Right atrium auricular region (tissue), 2 donors: Measurements from ENCODE around the gene CSF1R. TPM values are rescaled to one million over a fixed set of nuclear protein-coding genes. Genes with fewer than 3 reads are reported as not detected.
"Not testable (repeated sequence)": the region's sequence is repeated elsewhere in the genome, so short reads cannot be mapped to it uniquely, and the experiment has no call there.

Experiments used
- DNase-seq: peaks from one replicate; pipeline ENCODE4 v3.0.0-alpha.2; 2019; ENCODE audit warnings: low spot score
- H3K27ac ChIP-seq, 2 donors: fragments of 200-600 bp; sonication (generic); 1 replicate in 1 of 2; 2 replicates in 1 of 2; pipeline ENCODE4 v1.5.1; 2016 to 2019
- H3K27me3 ChIP-seq, 2 donors: fragments of 200-600 bp; sonication (generic); one replicate each; pipeline versions ENCODE4 v1.5.1 to v1.6.0; 2017 to 2019
- H3K36me3 ChIP-seq: fragments of 200-600 bp; sonication (generic); one replicate; pipeline ENCODE4 v1.5.1; 2016
- H3K4me1 ChIP-seq, 2 donors: fragments of 200-600 bp; sonication (generic); one replicate each; pipeline versions ENCODE4 v1.5.1 to v1.6.0; 2017 to 2019
- H3K4me3 ChIP-seq, 2 donors: fragments of 200-600 bp; sonication (generic); 1 replicate in 1 of 2; 2 replicates in 1 of 2; pipeline ENCODE4 v1.5.1; 2017 to 2019; ENCODE audit warnings: mild to moderate bottlenecking in 1 of 2, moderate library complexity in 1 of 2
- H3K9me3 ChIP-seq, 2 donors: fragments of 200-600 bp; sonication (generic); one replicate each; pipeline ENCODE4 v1.5.1; 2019
- CTCF ChIP-seq, 2 donors: fragments of 200-600 bp; sonication (generic); IDR thresholded peaks; one replicate each; pipeline ENCODE4 v1.5.1; 2019; ENCODE audit warnings: antibody characterized with exemption in 2 of 2
- total RNA-seq, 2 donors: library from RNA; depleted of rRNA; stranded (reverse); fragments of >200 nt; gene quantifications; one replicate each; pipeline ENCODE4 v1.1.0, GENCODE V29; 2016

CSF1R gene
- total RNA-seq, 2 donors from 2014 or later = 11.2 to 24.6 TPM

GRCh38 chr5:150052226-150052955, 34.0 kb downstream of the CSF1R start:
- Histone ChIP-seq H3K27me3 (no peaks in the 10 kb centered on the region), H3K9me3 (no peaks in the 10 kb centered on the region), H3K27ac (no peak overlapping the region), H3K4me3 (no peak overlapping the region), H3K4me1 (no peaks in the 10 kb centered on the region), H3K36me3 (peaks cover 71% of the 10 kb centered on the region)
- DNase-seq = no peak
- no peak for TF ChIP-seq CTCF (IDR thresholded peaks at IDR 0.05)

GRCh38 chr5:150051657-150052195, 34.6 kb downstream of the CSF1R start:
- no peak for DNase-seq
- no peak overlapping the region for H3K4me3 ChIP-seq
- no peaks in the 10 kb centered on the region for H3K27me3 ChIP-seq
- H3K36me3 ChIP-seq = peaks cover 77% of the 10 kb centered on the region
- H3K4me1 ChIP-seq = no peaks in the 10 kb centered on the region
- no peak overlapping the region for H3K27ac ChIP-seq
- H3K9me3 ChIP-seq = no peaks in the 10 kb centered on the region
- no peak for TF ChIP-seq CTCF (IDR thresholded peaks at IDR 0.05)

GRCh38 chr5:150050172-150050811, 36.1 kb downstream of the CSF1R start:
- not testable (repeated sequence) for H3K4me1 ChIP-seq, DNase-seq, H3K27ac ChIP-seq, H3K9me3 ChIP-seq, H3K27me3 ChIP-seq, H3K4me3 ChIP-seq
- peaks cover 90% of the 10 kb centered on the region for H3K36me3 ChIP-seq

- no peak for TF ChIP-seq CTCF (IDR thresholded peaks at IDR 0.05)
- Histone ChIP-seq H3K27ac (no peak overlapping the region), H3K4me3 (no peak overlapping the region), H3K4me1 (peaks cover 0 to 36% of the 10 kb centered on the region in 2 donors), H3K27me3 (no peaks in the 10 kb centered on the region), H3K9me3 (no peaks in the 10 kb centered on the region), H3K36me3 (peaks cover 87% of the 10 kb centered on the region)
- no peak for DNase-seq
These were observed 40.3 kb downstream of the CSF1R start for GRCh38 chr5:150046031-150046430.

GRCh38 chr5:150045549-150045948, 40.8 kb downstream of the CSF1R start:
- no peak overlapping the region for H3K27ac ChIP-seq
- no peak for TF ChIP-seq CTCF (IDR thresholded peaks at IDR 0.05)
- peaks cover 0 to 36% of the 10 kb centered on the region in 2 donors for H3K4me1 ChIP-seq
- no peaks in the 10 kb centered on the region for H3K27me3 ChIP-seq
- H3K9me3 ChIP-seq = no peaks in the 10 kb centered on the region
- no peak overlapping the region for H3K4me3 ChIP-seq
- peaks cover 87% of the 10 kb centered on the region for H3K36me3 ChIP-seq
- DNase-seq = no peak

GRCh38 chr5:150044712-150045111, 41.6 kb downstream of the CSF1R start:
- no peak for TF ChIP-seq CTCF (IDR thresholded peaks at IDR 0.05)
- H3K27ac ChIP-seq = peak overlapping the region in 1 of 2 donors; percentile 38

More at GRCh38 chr5:150044712-150045111, 41.6 kb downstream of the CSF1R start:
- no peak for DNase-seq
- H3K36me3 ChIP-seq = peaks cover 87% of the 10 kb centered on the region
- peaks cover 0 to 36% of the 10 kb centered on the region in 2 donors for H3K4me1 ChIP-seq
- H3K4me3 ChIP-seq = no peak overlapping the region
- no peaks in the 10 kb centered on the region for H3K27me3 ChIP-seq
- no peaks in the 10 kb centered on the region for H3K9me3 ChIP-seq
